Fibroblast of mammary gland (primary cell): Measurements from ENCODE around the gene NT5C1A.
A peak's percentile ranks its signal among the peaks of the same experiment; 100 is the strongest.

Source experiments
- DNase-seq: peaks from one replicate; pipeline ENCODE4 v3.0.0-alpha.2; 2010; ENCODE audit warnings: low read depth
- H3K4me3 ChIP-seq: 2 replicates; pipeline ENCODE4 v1.5.1; 2011; ENCODE audit warnings: low read depth, mild to moderate bottlenecking, low read length, moderate library complexity; ENCODE audit not compliant: control insufficient read depth
- TF ChIP-seq, protein P1 (sequence below): conservative IDR thresholded peaks from 2 replicates; pipeline ENCODE4 v1.5.1; 2011; ENCODE audit warnings: low read depth, low read length, inconsistent platforms; ENCODE audit not compliant: control insufficient read depth, insufficient read depth

The NT5C1A gene

DNA sequence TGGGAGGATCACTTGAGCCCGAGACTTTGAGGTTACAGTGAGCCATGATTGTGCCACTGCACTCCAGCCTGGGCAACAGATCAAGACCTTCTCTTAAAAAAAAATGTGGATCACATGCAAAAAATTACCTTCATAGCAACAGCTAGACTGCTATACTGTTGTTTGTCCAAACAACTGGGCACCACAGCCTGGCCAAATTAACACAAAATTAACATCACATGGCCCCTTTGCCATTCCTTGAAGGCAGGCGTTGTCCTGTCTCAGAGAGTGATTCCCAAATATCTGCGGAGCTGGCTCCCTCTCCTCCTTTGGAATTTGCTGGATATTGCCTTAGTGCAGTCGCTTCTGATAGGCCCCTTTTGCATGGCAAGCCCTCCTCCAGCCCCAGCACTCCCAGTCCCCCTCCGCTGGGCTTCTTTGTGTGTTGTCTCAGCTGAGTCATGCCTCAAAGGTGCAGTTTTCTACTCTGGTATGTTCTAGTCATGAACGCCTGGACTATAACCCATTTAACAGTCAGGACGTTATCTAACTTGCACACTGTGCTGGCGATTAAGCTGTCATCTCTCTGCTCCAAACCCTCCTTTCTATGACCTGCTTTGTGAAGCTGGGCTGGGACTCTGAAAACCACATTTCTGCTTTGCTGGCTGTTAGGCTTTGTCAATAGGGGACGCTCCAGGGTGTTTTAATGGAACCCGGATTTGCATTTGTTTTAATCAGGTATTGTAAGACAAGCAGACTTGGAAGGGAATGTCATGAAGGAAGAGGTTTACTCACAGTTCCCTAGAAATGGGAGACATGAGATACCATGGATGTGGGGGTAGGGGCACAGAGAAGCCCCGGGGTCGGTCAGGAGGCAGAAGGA lies 39.4 kb upstream of the NT5C1A start:
- H3K4me3 ChIP-seq = no peak overlapping the region
- TF ChIP-seq, protein P1, sequence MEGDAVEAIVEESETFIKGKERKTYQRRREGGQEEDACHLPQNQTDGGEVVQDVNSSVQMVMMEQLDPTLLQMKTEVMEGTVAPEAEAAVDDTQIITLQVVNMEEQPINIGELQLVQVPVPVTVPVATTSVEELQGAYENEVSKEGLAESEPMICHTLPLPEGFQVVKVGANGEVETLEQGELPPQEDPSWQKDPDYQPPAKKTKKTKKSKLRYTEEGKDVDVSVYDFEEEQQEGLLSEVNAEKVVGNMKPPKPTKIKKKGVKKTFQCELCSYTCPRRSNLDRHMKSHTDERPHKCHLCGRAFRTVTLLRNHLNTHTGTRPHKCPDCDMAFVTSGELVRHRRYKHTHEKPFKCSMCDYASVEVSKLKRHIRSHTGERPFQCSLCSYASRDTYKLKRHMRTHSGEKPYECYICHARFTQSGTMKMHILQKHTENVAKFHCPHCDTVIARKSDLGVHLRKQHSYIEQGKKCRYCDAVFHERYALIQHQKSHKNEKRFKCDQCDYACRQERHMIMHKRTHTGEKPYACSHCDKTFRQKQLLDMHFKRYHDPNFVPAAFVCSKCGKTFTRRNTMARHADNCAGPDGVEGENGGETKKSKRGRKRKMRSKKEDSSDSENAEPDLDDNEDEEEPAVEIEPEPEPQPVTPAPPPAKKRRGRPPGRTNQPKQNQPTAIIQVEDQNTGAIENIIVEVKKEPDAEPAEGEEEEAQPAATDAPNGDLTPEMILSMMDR = no peak
- no peak for DNase-seq

DNA sequence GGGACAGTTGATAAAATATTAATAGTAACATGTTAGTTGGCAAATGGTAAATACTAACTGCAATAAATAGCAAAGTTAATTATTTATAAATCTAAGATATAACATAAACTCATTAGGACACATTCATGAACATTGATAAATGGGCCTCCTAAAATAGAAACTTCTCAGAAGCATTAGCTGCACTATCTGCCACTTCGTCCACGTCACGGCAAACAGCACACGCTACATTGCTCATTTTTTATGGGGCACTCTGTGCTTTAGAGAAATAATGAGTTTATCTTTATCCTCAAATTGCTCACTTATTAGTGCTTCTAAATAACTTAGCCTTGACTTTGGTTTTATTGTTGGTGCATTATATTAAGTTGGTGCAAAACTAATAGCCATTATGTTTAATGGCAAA lies 35.6 kb upstream of the NT5C1A start:
- H3K4me3 ChIP-seq = no peak overlapping the region
- DNase-seq = no peak
- TF ChIP-seq, protein P1 = no peak

- no peak for DNase-seq
- TF ChIP-seq, protein P1 = no peak
- H3K4me3 ChIP-seq = no peak overlapping the region
Measured at GRCh38 chr1:39704757-39705156, 32.9 kb upstream of the NT5C1A start.

DNA sequence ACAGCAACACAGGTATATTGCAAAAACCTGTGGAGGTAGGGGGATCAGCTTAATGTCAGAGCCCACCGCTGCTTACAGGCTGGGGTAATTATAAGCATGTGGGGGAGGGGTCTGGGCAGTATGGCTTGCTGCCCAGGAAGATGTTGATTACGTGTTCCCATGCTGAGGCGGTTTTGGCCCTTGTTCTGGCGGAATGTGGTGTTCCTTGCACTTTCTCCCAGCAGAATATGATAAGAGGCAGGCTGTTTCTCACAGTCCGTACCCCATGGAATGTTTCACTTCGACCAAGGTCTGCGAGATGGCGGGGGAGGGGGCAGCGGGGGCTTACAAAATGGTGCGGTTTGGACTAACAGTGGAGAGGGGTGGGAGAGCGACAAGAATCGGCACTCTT lies 29.1 kb upstream of the NT5C1A start:
- TF ChIP-seq, protein P1 = no peak
- H3K4me3 ChIP-seq = peak overlapping the region; percentile 13
- peak; percentile 56 for DNase-seq

DNA sequence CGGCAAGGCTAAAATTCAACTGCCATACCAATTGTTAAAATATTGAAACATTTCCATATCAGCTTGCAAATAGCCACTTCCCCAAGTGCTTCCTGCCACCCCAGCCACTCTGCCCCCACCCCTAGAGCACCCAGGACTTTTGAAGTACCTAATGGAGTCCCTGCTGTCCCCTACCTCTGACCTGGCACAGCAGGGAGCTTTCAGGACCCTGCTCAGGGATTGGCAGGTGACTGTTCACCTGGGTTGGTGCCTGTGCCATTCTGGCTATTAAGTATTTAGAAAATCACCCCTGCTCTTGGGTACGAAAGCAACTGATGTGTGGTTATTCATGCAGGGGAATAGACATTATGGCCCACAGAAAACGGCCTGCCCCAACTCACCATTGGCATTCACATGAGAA lies 28.4 kb upstream of the NT5C1A start:
- TF ChIP-seq, protein P1 = no peak
- no peak for DNase-seq

DNA sequence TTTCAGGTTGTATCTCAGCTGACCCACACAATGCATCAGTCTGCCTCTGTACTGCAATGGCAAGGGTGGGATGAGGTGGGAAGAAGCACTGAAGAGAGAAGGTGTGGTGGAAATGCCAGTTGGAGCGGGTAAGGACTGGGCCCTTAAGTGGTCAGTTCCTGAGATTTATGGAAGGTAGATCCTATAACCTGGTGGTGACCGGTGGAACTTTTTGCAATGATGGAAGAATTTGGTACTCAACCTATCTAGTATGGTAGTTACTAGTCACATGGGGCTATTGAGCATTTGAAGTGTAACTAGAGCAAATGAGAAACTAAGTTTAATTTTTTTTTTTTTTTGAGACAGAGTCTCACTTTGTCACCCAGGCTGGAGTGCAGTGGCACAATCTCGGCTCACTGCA lies 27.5 kb upstream of the NT5C1A start:
- no peak for DNase-seq
- TF ChIP-seq, protein P1 = no peak

More for the DNA sequence above, 28.4 kb upstream of the NT5C1A start:
- no peak overlapping the region for H3K4me3 ChIP-seq

DNA sequence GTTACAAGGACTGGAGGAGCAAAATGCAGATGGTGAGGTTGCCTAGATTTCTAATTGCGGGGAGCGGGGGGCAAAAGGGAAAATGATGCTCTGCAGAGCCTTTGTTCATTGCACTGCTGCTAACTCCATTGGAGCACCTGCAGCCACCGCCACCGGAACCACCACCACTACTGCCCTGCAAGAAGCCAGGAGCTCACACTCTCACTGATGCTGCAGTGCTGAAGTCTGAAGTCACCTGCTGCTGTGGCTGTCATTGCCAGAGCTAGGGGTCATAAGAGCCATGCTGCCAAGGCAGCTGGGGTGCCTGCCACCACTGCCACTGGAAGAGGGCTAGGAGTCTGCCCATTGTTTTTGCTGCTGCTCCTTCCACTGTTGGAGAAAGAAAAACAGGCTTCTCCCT lies 26.7 kb upstream of the NT5C1A start:
- TF ChIP-seq, protein P1 = no peak
- H3K4me3 ChIP-seq = no peak overlapping the region

More for the DNA sequence above, 27.5 kb upstream of the NT5C1A start:
- H3K4me3 ChIP-seq = no peak overlapping the region

More for the DNA sequence above, 26.7 kb upstream of the NT5C1A start:
- no peak for DNase-seq
